ENCODE results near the gene TMEM52.

TMEM52 gene

GRCh38 chr1:1918901-1919303 lies at the start of gene TMEM52:
TSS of gene TMEM52 (minus strand) at chr1:1919279. CDS start at chr1:1919265, 14 bp downstream.
- DNase-seq, result no peak

GRCh38 chr1:1967879-1968278 lies 48.8 kb upstream of the TMEM52 start:
- no peak for DNase-seq

DNA sequence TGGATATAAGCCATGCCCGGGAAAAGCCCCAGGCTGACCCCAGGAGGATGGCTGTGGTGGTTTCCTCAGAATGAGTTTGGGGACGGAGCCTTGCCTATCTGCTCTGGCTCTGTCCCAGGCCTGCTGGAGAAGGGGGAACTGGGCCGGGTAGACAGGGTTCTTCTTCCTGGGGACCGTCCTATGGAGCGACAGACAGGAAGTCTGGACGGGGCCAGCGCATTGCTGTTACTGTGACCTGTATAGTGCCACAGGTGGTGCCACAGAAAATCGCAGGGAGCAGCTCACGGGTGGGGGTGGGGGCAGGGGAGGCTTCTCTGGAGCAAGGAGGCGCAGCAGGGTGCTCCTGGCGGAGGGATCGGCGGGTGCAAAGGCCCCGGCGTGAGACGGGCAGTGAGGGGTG lies 48.1 kb upstream of the TMEM52 start:
- no peak for DNase-seq

GRCh38 chr1:1966071-1966740 lies 47.1 kb upstream of the TMEM52 start:
- no peak for DNase-seq

DNA sequence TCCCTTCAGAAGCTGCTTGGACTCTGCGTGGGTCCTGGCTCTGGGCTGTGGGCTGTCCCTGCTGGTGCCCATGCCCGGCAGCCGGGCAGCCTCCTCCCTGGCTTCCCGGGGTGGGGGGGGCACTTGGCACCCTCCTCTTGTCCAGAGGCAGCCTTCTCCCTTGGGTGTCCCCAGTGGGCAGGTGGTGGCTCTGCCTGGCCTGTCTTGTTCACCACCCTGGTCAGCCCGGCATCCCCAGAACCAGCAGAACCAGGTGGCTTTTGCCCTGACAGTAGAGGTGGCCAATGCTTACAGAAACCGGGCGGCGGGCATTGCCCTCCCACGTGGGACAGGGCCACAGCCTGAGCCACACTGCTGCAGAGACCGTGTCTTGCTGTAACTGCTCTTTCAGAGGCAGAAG lies 46.5 kb upstream of the TMEM52 start:
- no peak for DNase-seq

DNA sequence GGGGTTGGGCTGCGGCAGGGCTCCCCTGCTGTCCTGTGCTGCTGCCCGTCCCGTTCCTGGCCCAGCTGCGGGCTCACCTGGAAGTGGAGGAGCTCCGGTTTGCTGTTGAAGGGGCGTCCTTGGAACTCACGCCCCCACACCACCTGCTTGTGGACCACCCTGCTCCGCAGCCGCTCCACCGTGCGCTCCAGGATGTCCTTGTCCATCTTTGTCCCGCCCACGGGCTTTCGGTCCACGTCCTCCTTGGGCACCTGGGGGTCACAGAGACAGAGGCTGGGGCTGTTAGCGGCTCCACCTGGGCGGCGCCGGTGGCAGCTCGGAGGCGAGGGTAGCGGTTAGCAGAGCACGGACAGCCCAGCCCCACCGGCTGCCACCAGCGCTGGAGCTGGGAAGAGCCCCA lies 45.7 kb upstream of the TMEM52 start:
- no peak for DNase-seq

DNA sequence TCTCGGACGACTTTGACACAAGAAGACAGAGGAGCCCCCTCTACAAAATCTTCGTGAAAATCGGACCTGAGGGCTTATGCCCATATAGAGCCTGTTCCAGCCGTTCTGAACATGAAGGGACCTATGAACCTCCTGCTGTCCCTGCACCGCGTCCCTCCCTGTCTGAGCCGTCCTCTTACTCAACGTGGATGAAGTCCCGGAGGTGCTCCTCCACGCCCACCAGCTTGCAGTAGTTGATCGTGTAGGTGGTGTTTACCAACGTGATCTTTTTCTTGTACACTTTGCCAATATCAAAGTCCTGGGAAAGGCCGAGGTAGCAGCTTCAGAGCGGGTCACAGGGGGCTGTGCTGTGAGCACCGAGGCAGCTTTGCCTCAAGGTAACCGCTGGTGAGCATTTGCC lies 44.5 kb upstream of the TMEM52 start:
- DNase-seq, result no peak

DNA sequence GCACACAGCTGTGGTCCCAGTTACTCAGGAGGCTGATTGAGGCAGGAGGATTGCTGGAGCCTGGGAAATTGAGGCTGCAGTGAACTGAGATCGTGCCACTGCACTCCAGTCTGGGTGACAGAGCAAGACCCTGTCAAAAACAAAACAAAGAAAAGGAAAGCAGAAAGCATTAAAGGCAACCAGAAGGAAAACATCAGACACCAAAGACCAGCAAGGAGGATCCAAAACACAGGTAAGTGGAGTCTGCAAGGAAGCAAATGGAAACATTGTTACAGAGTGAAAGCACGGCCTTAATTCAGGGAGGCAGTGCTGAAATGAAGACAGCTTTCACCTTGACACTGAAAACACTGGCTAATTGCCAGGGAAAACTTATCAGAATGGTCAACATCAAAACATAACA lies 43.7 kb upstream of the TMEM52 start:
- DNase-seq, result no peak

DNA sequence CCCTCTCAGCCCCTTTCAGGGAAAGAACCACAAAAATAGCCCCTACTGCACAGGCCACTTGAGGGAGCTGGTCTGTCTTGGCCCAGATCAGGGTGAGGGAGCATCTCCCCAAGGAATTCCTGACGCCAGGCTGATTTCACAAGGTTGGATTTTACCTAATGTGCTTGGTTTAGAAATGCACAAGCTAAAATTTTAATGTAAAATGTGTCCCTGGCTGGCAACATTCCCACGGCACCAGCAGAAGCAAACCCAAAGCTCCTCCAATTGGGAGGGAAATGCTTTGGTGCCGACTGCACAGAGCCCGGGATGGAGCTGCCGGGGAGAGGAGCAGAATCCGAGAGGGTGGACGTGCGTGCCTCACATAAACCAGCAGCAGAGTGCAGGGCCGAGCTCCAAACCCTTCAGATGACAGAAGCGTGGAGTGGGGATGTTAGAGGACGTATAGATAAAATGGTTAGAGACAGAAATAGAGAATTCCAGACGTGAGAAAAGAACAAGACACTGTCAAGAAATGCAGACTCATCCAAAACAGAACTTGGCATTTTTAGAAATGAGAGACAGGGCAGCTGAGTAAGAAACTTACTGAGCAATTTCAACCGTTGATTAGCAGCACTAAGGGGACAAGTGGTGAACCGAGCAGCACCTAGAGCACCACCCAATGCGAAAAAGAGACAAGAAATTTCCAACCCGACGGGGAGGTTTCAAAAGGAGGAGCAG lies 41.6 kb upstream of the TMEM52 start:
- DNase-seq, result no peak

DNA sequence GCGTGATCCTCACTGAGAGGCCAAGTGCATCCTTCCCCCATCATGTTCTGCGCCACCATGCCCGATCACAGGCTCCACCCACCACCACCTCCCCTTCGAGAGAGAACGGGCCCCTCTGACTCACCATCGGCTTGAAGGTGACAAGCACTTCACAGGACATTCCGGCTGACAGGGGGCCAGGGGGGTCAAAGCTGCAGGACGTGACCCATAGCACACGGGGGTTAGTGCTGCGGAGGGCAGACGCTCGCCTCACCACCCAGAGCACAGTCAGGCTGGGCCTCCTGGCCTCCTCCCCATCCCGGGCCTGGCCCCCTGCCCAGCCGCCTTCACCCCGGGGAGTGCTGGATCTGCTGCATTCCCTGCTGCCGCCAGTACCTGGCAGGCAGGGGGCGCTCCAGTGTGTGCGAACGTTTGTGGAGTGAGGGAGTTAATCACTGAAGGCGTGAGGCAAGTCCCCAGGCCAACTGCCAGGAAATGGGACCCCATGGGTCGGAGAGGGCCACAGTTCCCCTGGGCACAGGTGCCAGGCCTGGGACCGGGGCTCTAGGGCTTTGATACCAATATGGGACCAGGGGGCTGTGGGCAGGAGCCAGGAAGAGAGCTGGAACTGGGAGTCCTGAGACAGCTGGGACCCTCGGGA lies 40.9 kb upstream of the TMEM52 start:
- DNase-seq, result peak; percentile 55

DNA sequence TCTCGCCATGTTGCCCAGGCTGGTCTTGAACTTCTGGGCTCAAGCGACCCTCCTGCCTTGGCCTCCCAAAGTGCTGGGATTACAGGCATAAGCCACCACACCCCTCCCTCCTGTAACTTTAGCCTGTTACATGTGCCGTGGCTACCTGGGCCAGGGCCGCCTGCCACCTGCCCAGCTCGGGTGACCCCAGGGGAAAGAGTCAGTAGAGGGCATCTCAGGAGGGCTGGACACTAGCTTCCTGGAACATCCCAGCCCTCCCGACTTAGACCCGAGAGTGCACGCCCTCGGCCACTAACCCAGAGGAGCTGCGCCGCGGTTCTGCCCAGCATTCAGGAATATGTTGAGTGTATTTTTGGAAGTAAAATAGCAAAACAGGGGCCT lies 40.4 kb upstream of the TMEM52 start:
- no peak for DNase-seq

- DNase-seq, result no peak
Measured at GRCh38 chr1:1958071-1958541, 39.0 kb upstream of the TMEM52 start.

GRCh38 chr1:1957533-1957961 lies 38.5 kb upstream of the TMEM52 start:
- no peak for DNase-seq

- DNase-seq, result no peak
Measured at GRCh38 chr1:1956586-1957532, 37.8 kb upstream of the TMEM52 start.

DNA sequence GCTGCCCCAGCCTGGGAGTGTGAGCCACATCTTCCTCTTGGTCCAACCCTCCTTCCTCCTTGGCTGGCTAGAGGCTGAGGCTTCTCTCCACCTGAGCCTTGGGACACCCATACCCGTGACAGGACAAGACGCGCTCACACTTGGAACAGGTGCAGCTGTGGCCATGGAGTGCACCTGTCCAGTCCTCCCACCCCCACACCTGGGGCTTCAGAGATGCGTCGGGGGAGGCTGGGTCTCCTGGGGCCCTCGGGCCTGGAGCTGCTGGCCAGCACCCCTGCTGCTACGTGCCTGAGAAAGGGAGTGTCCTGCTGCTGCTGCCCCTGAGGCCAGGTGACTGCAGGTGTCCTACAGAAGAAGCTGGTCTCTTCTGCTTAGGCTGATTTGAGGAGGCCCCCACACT lies 37.0 kb upstream of the TMEM52 start:
- no peak for DNase-seq

DNA sequence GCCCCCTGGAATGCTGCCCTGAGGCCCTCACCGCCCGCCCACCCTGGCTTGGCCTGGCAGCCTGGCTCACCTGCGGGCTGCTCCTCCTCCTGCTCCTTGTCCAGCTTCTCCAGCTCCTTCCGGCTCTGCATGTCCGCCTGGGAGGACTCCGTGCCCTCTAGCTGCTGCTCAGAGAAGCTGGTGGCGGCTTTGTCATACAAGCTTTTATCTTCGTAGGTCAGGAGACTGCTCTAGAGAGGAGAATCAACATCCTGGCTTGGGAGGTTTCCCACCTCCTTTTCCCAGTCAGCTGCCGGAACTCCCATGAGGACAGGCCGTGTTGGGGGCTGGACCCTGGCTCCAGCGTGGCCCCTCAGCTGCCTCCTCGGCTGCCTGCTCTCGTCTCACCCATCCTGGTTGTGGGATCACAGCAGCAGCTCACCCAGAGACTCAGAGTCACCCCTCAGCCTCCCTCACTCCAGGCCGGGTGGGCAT lies 36.6 kb upstream of the TMEM52 start:
- no peak for DNase-seq

DNA sequence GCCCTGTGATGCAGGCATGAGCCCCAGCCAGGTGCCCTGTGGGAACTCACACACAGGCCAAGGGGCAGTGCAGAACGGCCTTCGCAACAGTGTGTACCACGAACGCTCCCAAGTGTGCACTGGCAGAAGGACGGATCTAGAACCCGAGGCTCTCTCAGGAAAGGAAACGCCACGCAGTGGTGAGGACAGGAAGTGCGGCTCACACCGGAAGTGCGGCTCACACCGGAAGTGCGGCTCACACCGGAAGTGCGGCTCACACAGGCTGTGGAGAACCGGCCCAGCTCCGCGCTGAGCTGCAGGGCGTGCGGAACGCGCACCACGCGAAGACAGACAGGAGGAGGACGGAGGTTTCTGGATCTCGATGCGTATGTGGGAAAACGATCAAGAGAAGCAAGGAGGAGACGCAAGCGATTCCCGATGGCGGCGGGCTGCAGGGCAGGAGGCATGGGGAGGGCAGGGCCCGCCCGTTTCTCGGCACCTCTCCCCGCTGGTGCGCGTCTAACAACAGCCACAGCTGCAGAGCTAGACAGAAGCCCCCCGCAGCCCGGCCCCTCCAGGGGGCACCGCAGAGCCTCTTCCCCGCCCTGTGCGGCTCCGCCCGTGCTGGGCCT lies 35.9 kb upstream of the TMEM52 start:
- peak; percentile 3 for DNase-seq

- DNase-seq, result no peak
Measured at GRCh38 chr1:1954015-1954414, 34.9 kb upstream of the TMEM52 start.

DNA sequence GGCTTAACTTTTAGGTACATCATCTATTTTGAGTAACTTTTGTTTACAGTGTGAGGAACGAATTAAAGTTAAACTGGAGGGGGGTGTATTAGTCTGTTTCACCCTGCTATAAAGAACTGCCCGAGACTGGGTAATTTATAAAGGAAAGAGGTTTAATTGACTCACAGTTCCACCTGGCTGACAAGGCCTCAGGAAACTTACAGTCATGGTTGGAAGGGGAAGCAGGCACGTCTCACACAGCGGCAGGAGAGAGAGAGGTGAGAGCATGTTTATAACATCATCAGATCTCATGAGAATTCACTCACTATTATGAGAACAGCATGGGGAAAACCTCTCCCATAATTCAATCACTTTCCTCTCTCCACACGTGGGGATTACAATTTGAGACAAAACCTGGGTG lies 31.9 kb upstream of the TMEM52 start:
- no peak for DNase-seq

DNA sequence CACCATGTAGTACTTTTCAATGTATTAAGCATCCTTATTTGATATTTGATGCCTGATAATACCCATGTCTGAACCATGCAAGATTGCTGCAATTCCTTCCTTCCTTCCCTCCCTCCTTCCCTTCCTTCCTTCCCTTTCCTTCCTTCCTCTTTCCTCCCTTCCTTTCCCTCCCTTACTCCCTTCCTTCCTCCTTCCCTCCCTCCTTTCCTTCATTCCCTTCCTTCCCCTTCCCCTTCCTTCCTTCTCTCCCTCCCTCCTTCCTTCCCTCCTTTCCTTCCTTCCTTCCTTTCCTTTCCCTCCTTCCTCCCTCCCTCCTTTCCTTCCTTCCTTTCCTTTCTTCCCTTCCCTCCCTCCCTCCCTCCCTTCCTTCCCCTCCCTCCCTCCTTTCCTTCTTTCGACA lies 29.7 kb upstream of the TMEM52 start:
- no peak for DNase-seq

- no peak for DNase-seq
Measured at GRCh38 chr1:1947493-1947892, 28.4 kb upstream of the TMEM52 start.

DNA sequence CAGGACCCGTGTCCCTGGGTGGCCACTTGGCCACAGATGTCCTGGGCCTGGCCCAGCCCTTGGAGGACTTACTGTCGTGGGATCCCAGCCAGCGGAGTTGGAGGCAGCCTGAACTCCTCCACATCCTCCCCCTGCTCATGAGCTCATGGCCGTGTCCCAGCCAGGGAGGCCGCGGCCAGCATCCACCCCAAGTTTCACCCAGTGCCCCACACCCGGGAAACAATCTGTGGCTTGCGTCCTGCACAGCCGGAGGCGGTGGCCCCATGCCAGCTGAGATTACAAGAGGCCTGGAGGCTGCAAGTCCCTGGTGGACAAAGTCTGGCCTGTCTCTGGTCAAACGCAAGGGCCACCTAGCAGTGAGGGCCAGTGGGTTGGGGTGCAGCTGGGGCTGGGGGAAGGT lies 27.5 kb upstream of the TMEM52 start:
- no peak for DNase-seq
